ENCODE data around the gene LRRN2.
A peak's percentile ranks its signal among the peaks of the same experiment; 100 is the strongest.

LRRN2 gene

DNA sequence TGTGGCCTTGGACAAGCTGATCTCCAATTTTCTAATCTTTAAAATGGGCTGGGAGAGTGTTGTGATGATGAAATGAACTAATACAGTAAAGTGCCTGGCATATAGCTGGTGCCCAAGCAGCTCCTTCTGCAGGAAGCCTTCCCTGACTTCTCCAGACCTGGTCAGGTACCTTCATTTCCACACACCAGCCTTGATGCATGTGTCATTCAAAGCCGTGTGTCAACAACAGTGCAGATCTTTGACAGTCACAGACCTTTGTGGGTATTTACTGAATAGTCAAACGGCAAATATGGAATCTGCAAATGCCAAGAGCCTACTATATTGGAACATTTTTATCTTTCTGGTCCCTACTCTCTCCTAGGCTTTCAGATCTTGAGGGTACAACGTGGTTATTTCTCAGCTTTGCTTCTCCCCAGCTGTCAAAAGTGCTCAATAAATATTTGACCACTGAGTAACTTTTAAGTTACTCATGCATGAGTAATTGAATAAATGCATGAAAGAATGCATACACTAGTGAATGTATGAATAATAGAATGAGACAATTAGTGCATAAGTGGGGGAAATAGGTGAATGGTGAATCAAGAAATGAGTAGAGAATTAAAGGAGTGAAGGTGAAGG is 94.0 kb downstream of the LRRN2 start:
- Histone ChIP-seq H3K9me3 (ENCODE audit: control insufficient read depth in 2 of 2, low read length in 2 of 2) (no peaks in the 10 kb centered on the region), H3K27me3 (ENCODE audit: control insufficient read depth in 2 of 2, insufficient read depth in 2 of 2, low read length in 2 of 2) (no peaks in the 10 kb centered on the region), H3K9ac (ENCODE audit: low read depth in 1 of 2, low read length in 2 of 2) (no peak overlapping the region), H3K4me3 (ENCODE audit: low read length in 2 of 2) (no peak overlapping the region), H3K36me3 (ENCODE audit: control insufficient read depth in 2 of 2, insufficient read depth in 2 of 2, low read length in 2 of 2) (no peaks in the 10 kb centered on the region), H3K27ac (ENCODE audit: low read depth in 2 of 2, low read length in 2 of 2) (no peak overlapping the region), H3K4me1 (ENCODE audit: control insufficient read depth in 2 of 2, insufficient read depth in 2 of 2, low read length in 2 of 2) (no peaks in the 10 kb centered on the region)

DNA sequence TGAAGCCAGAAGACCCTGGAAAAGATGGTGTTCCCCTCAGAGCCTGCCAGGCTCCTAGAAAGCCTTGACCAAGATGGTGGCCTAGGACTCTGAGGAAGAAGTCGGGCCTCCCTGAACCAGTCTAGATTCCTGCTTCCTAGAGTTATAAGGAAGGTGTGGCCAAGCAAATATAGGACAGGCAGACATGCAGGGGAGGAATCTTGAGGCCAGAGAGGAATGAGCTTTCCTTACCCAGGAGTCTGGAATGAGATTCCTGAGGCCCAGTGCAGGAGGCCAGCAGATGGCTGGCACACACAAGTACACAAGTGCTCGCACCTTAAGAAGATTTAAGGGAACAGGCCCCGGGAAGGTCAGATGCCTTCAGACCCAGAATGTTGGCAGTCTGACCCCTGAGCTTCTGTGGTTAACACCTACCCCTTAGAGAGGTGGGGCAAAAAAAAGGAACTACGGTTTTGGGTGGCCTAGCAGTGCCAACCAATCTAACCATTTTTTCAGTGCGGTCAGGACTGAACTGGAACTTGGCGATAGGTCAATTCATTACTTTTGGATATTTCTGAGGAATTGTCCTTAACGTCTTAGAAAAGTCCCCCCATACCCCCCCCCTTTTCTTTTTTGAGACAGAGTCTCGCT is 96.0 kb downstream of the LRRN2 start:
- Histone ChIP-seq H3K9me3 (ENCODE audit: control insufficient read depth in 2 of 2, low read length in 2 of 2) (no peaks in the 10 kb centered on the region), H3K9ac (ENCODE audit: low read depth in 1 of 2, low read length in 2 of 2) (no peak overlapping the region), H3K27me3 (ENCODE audit: control insufficient read depth in 2 of 2, insufficient read depth in 2 of 2, low read length in 2 of 2) (no peaks in the 10 kb centered on the region), H3K36me3 (ENCODE audit: control insufficient read depth in 2 of 2, insufficient read depth in 2 of 2, low read length in 2 of 2) (no peaks in the 10 kb centered on the region), H3K4me1 (ENCODE audit: control insufficient read depth in 2 of 2, insufficient read depth in 2 of 2, low read length in 2 of 2) (no peaks in the 10 kb centered on the region), H3K27ac (ENCODE audit: low read depth in 2 of 2, low read length in 2 of 2) (no peak overlapping the region), H3K4me3 (ENCODE audit: low read length in 2 of 2) (no peak overlapping the region)

DNA sequence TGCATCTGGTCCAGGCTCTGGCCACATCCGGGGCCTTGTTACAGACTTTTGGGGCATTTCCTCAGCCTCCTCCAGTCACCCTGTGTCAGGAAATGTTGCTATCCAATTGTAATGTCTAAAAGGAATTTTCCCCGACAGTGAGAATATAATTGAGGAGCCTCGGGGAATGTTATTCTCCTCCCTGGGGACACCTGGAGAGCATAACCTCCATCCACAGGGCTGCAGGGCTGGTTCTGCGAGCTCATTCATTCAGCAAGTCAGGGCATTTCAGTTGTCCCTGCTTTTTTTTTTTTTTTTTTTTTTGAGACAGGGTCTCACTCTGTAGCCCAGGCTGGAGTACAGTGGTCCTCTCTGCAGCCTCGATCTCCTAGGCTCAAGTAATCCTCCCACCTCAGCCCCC is 96.7 kb downstream of the LRRN2 start:
- Histone ChIP-seq H3K36me3 (ENCODE audit: control insufficient read depth in 2 of 2, insufficient read depth in 2 of 2, low read length in 2 of 2) (no peaks in the 10 kb centered on the region), H3K27ac (ENCODE audit: low read depth in 2 of 2, low read length in 2 of 2) (no peak overlapping the region), H3K4me3 (ENCODE audit: low read length in 2 of 2) (no peak overlapping the region), H3K4me1 (ENCODE audit: control insufficient read depth in 2 of 2, insufficient read depth in 2 of 2, low read length in 2 of 2) (no peaks in the 10 kb centered on the region), H3K9ac (ENCODE audit: low read depth in 1 of 2, low read length in 2 of 2) (no peak overlapping the region), H3K9me3 (ENCODE audit: control insufficient read depth in 2 of 2, low read length in 2 of 2) (no peaks in the 10 kb centered on the region), H3K27me3 (ENCODE audit: control insufficient read depth in 2 of 2, insufficient read depth in 2 of 2, low read length in 2 of 2) (no peaks in the 10 kb centered on the region)

DNA sequence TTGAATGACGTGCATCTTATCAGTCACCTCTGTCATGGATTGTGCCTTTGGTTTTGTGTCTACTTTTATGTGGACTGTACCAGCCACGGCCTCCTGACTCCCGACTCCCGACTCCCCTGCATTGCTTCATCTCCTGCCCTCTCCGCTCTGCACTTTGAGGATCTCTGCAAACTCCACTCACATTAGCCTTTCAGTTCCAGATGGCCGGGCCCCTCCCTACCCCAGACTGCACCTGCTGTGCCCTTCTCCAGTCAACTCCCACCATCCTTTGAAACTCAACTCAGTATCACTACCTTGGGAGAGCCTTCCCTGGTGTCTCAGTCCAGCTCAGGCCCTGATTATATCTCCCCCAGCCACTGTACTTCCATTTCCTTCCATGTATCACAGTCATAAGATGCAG is 97.9 kb downstream of the LRRN2 start:
- Histone ChIP-seq H3K4me1 (ENCODE audit: control insufficient read depth in 2 of 2, insufficient read depth in 2 of 2, low read length in 2 of 2) (no peaks in the 10 kb centered on the region), H3K9me3 (ENCODE audit: control insufficient read depth in 2 of 2, low read length in 2 of 2) (no peaks in the 10 kb centered on the region), H3K27ac (ENCODE audit: low read depth in 2 of 2, low read length in 2 of 2) (no peak overlapping the region), H3K27me3 (ENCODE audit: control insufficient read depth in 2 of 2, insufficient read depth in 2 of 2, low read length in 2 of 2) (no peaks in the 10 kb centered on the region), H3K4me3 (ENCODE audit: low read length in 2 of 2) (no peak overlapping the region), H3K9ac (ENCODE audit: low read depth in 1 of 2, low read length in 2 of 2) (no peak overlapping the region), H3K36me3 (ENCODE audit: control insufficient read depth in 2 of 2, insufficient read depth in 2 of 2, low read length in 2 of 2) (no peaks in the 10 kb centered on the region)

DNA sequence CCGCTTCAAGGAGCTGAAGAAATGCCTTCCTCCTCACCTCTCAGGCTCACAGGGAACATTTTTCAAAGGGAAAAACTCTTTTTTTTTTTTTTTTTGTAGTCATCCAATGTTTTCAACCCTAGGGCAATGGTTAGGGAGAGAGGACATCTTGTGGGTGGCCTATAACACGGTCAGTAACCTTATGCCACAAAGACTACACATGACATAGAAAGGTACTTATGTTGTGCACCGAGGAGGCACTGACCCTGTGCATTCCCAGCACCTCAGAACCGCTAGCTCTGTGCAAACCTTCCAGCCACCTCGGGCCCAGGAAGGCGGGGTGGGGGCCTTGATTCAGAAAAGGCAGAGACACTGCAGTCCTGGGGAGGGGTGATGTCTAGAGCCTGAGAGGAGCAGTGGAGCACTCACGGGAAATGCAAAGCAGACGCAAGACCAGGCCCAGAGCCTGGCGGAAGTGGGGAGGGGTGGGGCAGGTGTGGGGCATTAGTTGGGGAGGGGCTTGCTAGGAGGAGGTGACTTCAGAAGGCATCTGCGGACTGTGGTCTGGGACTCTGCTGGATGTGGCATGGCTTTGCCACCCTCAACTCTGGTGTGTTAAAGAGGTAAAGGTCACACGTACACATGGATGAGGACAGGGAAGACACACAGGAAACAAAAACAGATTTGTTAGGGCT is 100.7 kb downstream of the LRRN2 start:
- Histone ChIP-seq H3K27ac (ENCODE audit: low read depth in 2 of 2, low read length in 2 of 2) (no peak overlapping the region), H3K4me3 (ENCODE audit: low read length in 2 of 2) (no peak overlapping the region), H3K9me3 (ENCODE audit: control insufficient read depth in 2 of 2, low read length in 2 of 2) (no peaks in the 10 kb centered on the region), H3K4me1 (ENCODE audit: control insufficient read depth in 2 of 2, insufficient read depth in 2 of 2, low read length in 2 of 2) (no peaks in the 10 kb centered on the region), H3K36me3 (ENCODE audit: control insufficient read depth in 2 of 2, insufficient read depth in 2 of 2, low read length in 2 of 2) (no peaks in the 10 kb centered on the region), H3K9ac (ENCODE audit: low read depth in 1 of 2, low read length in 2 of 2) (no peak overlapping the region), H3K27me3 (ENCODE audit: control insufficient read depth in 2 of 2, insufficient read depth in 2 of 2, low read length in 2 of 2) (no peaks in the 10 kb centered on the region)

DNA sequence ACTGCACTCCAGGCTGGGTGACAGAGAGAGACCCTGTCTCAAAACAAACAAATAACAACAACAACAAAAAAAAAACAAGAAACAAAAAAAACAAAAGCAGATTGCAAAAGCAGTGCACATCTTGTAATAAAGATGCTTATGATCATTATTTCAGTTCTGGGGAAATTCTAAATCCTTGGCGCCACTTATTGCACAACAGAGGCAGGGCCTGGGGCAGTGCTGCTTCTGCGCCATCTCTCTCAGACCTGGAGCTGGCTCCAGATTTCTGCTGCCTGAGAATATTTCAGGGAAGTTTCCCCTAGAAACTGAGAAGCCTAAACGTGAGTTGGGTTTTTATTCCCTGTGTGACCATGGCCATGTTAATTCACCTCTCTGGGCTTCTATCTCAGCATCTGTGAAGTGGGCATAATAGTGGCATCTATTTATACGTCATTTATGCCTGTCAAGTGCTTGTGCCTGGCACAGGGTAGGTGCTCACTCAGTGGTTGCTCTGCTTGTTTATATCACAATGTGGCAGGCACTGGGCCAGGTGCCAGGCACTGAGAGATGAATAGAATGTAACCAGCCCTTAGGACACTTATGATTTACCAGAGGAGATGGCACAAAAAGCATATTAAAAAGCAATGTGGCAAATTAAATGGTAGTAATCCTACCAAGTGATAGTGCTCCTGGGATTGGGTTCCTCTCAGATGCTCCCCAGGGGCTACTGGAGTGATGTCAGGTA is 101.5 kb downstream of the LRRN2 start:
- Histone ChIP-seq H3K9ac (ENCODE audit: low read depth in 1 of 2, low read length in 2 of 2) (no peak overlapping the region), H3K4me1 (ENCODE audit: control insufficient read depth in 2 of 2, insufficient read depth in 2 of 2, low read length in 2 of 2) (peaks cover 3 to 4% of the 10 kb centered on the region in 2 donors), H3K4me3 (ENCODE audit: low read length in 2 of 2) (no peak overlapping the region), H3K27me3 (ENCODE audit: control insufficient read depth in 2 of 2, insufficient read depth in 2 of 2, low read length in 2 of 2) (no peaks in the 10 kb centered on the region), H3K9me3 (ENCODE audit: control insufficient read depth in 2 of 2, low read length in 2 of 2) (no peaks in the 10 kb centered on the region), H3K27ac (ENCODE audit: low read depth in 2 of 2, low read length in 2 of 2) (no peak overlapping the region), H3K36me3 (ENCODE audit: control insufficient read depth in 2 of 2, insufficient read depth in 2 of 2, low read length in 2 of 2) (no peaks in the 10 kb centered on the region)

DNA sequence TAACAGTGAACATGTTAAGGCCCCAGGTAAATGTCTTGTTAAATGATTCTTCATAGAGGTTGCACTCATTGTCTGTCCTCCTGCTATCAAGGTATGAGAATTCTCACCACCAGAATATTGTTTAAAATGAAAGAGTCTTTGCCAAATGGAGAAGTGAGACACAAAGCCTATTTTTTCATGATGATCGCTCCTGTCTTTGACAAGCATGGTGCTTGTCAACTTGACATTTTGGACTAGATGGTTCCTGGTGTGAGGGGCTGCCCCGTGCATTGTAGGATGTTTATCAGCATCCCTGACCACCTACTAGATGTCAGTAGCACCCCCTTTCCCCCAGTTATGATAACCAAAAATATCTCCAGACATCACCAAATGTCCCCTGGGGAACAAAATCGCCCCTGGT is 103.8 kb downstream of the LRRN2 start:
- Histone ChIP-seq H3K36me3 (ENCODE audit: control insufficient read depth in 2 of 2, insufficient read depth in 2 of 2, low read length in 2 of 2) (no peaks in the 10 kb centered on the region), H3K4me1 (ENCODE audit: control insufficient read depth in 2 of 2, insufficient read depth in 2 of 2, low read length in 2 of 2) (peaks cover 9 to 11% of the 10 kb centered on the region in 2 donors), H3K4me3 (ENCODE audit: low read length in 2 of 2) (no peak overlapping the region), H3K9me3 (ENCODE audit: control insufficient read depth in 2 of 2, low read length in 2 of 2) (no peaks in the 10 kb centered on the region), H3K27me3 (ENCODE audit: control insufficient read depth in 2 of 2, insufficient read depth in 2 of 2, low read length in 2 of 2) (no peaks in the 10 kb centered on the region), H3K9ac (ENCODE audit: low read depth in 1 of 2, low read length in 2 of 2) (no peak overlapping the region), H3K27ac (ENCODE audit: low read depth in 2 of 2, low read length in 2 of 2) (no peak overlapping the region)

DNA sequence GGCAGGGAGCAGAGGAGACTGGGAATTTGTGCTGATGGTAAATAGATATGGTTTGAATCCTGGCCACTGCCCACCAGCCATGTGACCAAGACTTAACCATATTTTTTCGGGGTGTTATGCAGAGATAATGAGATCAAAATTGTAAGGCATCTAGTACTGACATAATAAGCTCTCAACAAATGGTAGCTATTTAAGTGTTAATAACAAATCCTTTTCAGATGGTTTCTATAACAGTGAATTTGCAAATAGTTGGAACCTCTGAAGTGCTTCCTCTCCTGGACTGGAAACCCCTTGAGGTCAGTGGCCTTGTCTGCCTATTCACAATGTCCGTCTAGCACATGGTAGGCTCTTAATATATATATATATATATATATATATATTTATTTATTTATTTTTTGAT is 104.7 kb downstream of the LRRN2 start:
- Histone ChIP-seq H3K4me3 (ENCODE audit: low read length in 2 of 2) (no peak overlapping the region), H3K9me3 (ENCODE audit: control insufficient read depth in 2 of 2, low read length in 2 of 2) (no peaks in the 10 kb centered on the region), H3K27ac (ENCODE audit: low read depth in 2 of 2, low read length in 2 of 2) (no peak overlapping the region), H3K4me1 (ENCODE audit: control insufficient read depth in 2 of 2, insufficient read depth in 2 of 2, low read length in 2 of 2) (peaks cover 9 to 11% of the 10 kb centered on the region in 2 donors), H3K36me3 (ENCODE audit: control insufficient read depth in 2 of 2, insufficient read depth in 2 of 2, low read length in 2 of 2) (no peaks in the 10 kb centered on the region), H3K9ac (ENCODE audit: low read depth in 1 of 2, low read length in 2 of 2) (no peak overlapping the region), H3K27me3 (ENCODE audit: control insufficient read depth in 2 of 2, insufficient read depth in 2 of 2, low read length in 2 of 2) (no peaks in the 10 kb centered on the region)

DNA sequence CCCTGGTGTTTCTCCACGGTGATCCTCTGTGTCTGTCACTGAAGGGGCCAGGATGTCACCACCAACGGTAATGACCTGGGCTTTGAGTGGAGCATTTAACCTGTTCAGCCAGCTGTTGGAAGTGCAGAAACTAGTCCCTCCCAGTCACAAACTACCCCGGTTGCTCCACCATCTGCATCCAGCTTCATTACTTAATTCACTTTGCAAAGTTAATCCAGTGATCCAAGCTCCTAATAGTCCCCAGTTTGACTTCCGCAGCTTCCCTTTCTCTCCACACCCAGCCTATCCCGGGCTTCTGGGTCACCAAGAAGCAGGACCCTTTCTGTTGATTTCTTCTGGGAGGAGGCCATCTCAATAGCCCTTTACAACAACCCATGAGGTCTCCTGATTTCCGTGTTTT is 105.9 kb downstream of the LRRN2 start:
- peak overlapping the region in 1 of 2 donors; percentile 68 for H3K27ac ChIP-seq (ENCODE audit: low read depth in 2 of 2, low read length in 2 of 2)
- H3K4me1 ChIP-seq (ENCODE audit: control insufficient read depth in 2 of 2, insufficient read depth in 2 of 2, low read length in 2 of 2) = peaks cover 9 to 11% of the 10 kb centered on the region in 2 donors
- H3K9me3 ChIP-seq (ENCODE audit: control insufficient read depth in 2 of 2, low read length in 2 of 2) = no peaks in the 10 kb centered on the region
- no peak overlapping the region for H3K9ac ChIP-seq (ENCODE audit: low read depth in 1 of 2, low read length in 2 of 2)
- H3K36me3 ChIP-seq (ENCODE audit: control insufficient read depth in 2 of 2, insufficient read depth in 2 of 2, low read length in 2 of 2) = no peaks in the 10 kb centered on the region
- H3K27me3 ChIP-seq (ENCODE audit: control insufficient read depth in 2 of 2, insufficient read depth in 2 of 2, low read length in 2 of 2) = no peaks in the 10 kb centered on the region
- H3K4me3 ChIP-seq (ENCODE audit: low read length in 2 of 2) = peak overlapping the region in 1 of 2 donors; percentile 60
